Astrocyte of the spinal cord (primary cell): ENCODE measurements around the gene CDKL5.

Experiments used
- DNase-seq: peaks from one replicate; pipeline ENCODE4 v3.0.0; 2011; ENCODE audit warnings: low read depth, low spot score
- H3K4me3 ChIP-seq: 2 replicates; pipeline ENCODE4 v1.5.1; 2011; ENCODE audit warnings: low read depth, mild to moderate bottlenecking, low read length, moderate library complexity
- CTCF ChIP-seq: IDR thresholded peaks from 2 replicates; pipeline ENCODE4 v1.5.1; 2012; ENCODE audit warnings: low read depth, mild to moderate bottlenecking, low read length, inconsistent platforms
- in situ Hi-C: cut with HindIII; loops from 2 replicates; pipeline ENCODE4 v1.10.0; 2017; ENCODE audit warnings: low sequenced_read_pairs

Gene CDKL5

GRCh38 chrX:18594079-18594478 lies 168.7 kb downstream of the CDKL5 start:
- H3K4me3 ChIP-seq: no peak overlapping the region
- DNase-seq: no peak
- no peak for TF ChIP-seq CTCF
- in situ Hi-C loops: no loop called here

GRCh38 chrX:18596096-18596495 lies 170.7 kb downstream of the CDKL5 start:
- in situ Hi-C loops: no loop called here
- H3K4me3 ChIP-seq: no peak overlapping the region
- DNase-seq: no peak
- TF ChIP-seq CTCF: no peak

GRCh38 chrX:18598413-18598812 lies 173.0 kb downstream of the CDKL5 start:
- no peak for DNase-seq
- H3K4me3 ChIP-seq: no peak overlapping the region
- in situ Hi-C loops: no loop called here
- no peak for TF ChIP-seq CTCF

GRCh38 chrX:18607966-18608365 lies 182.6 kb downstream of the CDKL5 start:
- H3K4me3 ChIP-seq: no peak overlapping the region
- no peak for DNase-seq
- no peak for TF ChIP-seq CTCF
- in situ Hi-C loops: no loop called here

GRCh38 chrX:18613930-18614639 lies 188.7 kb downstream of the CDKL5 start:
- TF ChIP-seq CTCF: no peak
- no peak overlapping the region for H3K4me3 ChIP-seq
- in situ Hi-C loops: no loop called here
- no peak for DNase-seq

- no peak for TF ChIP-seq CTCF
- no peak for DNase-seq
- no peak overlapping the region for H3K4me3 ChIP-seq
- in situ Hi-C loops: no loop called here
These were observed 191.4 kb downstream of the CDKL5 start for GRCh38 chrX:18616688-18617406.
